ENCODE measurements around the gene PEX14. TPM values are rescaled to one million over a fixed set of nuclear protein-coding genes. Genes with fewer than 3 reads are reported as not detected.

Gene PEX14
- total RNA-seq, 1 donor from 2014 or later: 17.4 TPM

DNA sequence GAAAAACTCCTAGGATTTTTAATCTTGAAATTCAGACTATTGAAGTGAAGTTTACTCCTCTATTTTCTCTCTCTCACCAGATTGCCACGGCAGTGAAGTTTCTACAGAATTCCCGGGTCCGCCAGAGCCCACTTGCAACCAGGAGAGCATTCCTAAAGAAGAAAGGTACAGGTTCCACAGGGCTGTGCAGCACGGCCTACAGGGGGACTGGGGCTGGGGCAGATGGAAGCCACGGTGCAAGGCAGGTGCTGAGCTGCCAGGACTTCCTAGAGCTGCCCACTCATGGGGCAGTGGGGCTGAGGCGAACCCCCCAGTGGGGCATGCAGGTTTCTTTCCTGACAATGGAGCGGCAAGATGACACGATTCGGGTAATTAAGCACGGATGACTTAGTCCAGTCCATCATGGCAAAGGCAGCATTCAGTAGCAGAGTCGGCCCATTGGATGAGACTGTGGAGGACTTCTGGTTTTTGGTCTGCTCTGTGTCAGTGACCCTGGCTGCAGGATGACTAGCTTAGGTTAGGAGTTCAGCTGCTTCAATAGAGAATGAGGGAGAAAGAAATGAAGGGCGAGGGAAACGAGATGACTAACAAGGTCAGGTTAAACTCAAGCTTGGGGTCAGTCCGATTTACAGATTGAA, 61.5 kb downstream of the PEX14 start:
- peaks cover 11% of the 10 kb centered on the region for H3K36me3 Mint-ChIP-seq (ENCODE audit: low read depth)
- TF ChIP-seq, protein P1, sequence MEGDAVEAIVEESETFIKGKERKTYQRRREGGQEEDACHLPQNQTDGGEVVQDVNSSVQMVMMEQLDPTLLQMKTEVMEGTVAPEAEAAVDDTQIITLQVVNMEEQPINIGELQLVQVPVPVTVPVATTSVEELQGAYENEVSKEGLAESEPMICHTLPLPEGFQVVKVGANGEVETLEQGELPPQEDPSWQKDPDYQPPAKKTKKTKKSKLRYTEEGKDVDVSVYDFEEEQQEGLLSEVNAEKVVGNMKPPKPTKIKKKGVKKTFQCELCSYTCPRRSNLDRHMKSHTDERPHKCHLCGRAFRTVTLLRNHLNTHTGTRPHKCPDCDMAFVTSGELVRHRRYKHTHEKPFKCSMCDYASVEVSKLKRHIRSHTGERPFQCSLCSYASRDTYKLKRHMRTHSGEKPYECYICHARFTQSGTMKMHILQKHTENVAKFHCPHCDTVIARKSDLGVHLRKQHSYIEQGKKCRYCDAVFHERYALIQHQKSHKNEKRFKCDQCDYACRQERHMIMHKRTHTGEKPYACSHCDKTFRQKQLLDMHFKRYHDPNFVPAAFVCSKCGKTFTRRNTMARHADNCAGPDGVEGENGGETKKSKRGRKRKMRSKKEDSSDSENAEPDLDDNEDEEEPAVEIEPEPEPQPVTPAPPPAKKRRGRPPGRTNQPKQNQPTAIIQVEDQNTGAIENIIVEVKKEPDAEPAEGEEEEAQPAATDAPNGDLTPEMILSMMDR (IDR thresholded peaks at IDR 0.05): no peak
- H3K4me3 Mint-ChIP-seq (ENCODE audit: unreplicated experiment): no peak overlapping the region
- no peak overlapping the region for H3K27ac Mint-ChIP-seq (ENCODE audit: unreplicated experiment)
- no peaks in the 10 kb centered on the region for H3K27me3 Mint-ChIP-seq (ENCODE audit: low read depth)
- DNase-seq (ENCODE audit: low spot score): no peak
- peaks cover 24% of the 10 kb centered on the region for H3K4me1 Mint-ChIP-seq (ENCODE audit: low read depth)
- H3K9me3 Mint-ChIP-seq (ENCODE audit: low read depth): no peaks in the 10 kb centered on the region

DNA sequence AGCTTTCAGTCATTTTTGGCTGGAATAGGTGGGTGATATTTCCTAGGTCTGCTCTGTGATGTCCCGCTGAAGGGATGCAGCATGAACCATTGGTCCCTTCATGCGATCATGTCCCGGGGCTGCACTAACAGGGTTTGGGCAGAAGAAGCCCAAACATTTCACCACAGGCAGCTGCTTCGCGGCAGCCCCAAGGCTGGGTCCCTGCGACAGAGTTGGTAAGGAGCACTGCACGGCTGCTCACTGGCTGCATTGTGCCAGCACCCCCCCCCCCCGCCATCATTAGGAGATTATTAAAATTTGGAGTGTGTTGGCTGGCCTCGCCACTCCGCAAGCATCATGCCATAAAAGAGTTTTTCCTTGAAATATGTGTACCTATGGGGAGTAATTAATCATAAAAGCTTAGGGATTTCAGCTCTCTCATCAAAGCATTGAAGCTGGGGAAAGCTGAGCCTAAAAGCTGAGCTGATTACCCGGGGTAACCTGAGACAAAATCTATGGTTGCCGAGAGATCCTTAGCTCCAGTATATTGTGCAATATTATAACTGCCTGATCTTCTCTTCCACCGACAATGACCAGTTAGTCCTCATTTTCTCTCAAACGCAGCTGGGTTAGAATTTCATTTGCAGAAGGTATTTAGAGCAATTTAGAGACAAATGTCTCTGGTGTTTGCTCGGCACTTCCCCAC, 62.5 kb downstream of the PEX14 start:
- H3K27ac Mint-ChIP-seq (ENCODE audit: unreplicated experiment): no peak overlapping the region
- peaks cover 14% of the 10 kb centered on the region for H3K4me1 Mint-ChIP-seq (ENCODE audit: low read depth)
- no peaks in the 10 kb centered on the region for H3K27me3 Mint-ChIP-seq (ENCODE audit: low read depth)
- H3K9me3 Mint-ChIP-seq (ENCODE audit: low read depth): no peaks in the 10 kb centered on the region
- TF ChIP-seq, protein P1 (IDR thresholded peaks at IDR 0.05): no peak
- no peak for DNase-seq (ENCODE audit: low spot score)
- peaks cover 15% of the 10 kb centered on the region for H3K36me3 Mint-ChIP-seq (ENCODE audit: low read depth)
- no peak overlapping the region for H3K4me3 Mint-ChIP-seq (ENCODE audit: unreplicated experiment)

DNA sequence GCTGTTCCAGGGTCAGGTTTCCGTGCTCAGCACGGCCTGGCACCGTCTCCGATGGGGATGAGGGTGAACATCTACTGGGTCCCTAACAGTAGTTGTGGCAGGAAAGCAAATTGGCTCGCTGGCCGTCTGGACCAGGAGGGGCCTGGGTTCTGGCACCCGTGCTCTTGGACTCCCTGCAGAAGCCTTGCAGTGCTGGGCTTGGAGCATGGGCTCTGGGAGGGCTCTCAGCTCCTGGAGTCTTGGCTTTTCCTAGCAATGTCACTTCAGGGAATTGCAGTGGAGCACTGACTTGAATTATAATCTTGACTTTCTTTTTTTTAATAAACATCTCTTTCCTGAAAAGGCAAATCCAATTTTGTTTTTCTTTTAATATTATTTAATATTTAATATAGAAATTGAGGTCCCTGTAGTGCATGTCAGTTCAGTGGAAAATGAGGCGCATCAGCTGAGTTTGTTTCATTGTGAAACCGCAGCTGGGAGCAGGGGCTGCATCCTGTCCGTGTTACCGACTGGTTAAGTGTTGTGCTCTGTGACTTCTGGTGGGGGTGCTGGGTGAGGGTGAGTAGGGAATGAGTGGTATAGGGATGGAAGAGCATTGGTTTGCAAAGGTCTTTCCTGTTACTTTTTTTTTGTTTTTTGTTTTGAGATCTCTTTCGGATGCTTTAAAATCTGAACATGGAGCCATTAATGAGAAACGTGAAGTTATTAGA, 64.1 kb downstream of the PEX14 start:
- no peak for DNase-seq (ENCODE audit: low spot score)
- peaks cover 16% of the 10 kb centered on the region for H3K36me3 Mint-ChIP-seq (ENCODE audit: low read depth)
- no peak overlapping the region for H3K4me3 Mint-ChIP-seq (ENCODE audit: unreplicated experiment)
- H3K27ac Mint-ChIP-seq (ENCODE audit: unreplicated experiment): peak overlapping the region; percentile 1
- no peaks in the 10 kb centered on the region for H3K27me3 Mint-ChIP-seq (ENCODE audit: low read depth)
- TF ChIP-seq, protein P1 (IDR thresholded peaks at IDR 0.05): no peak
- H3K4me1 Mint-ChIP-seq (ENCODE audit: low read depth): peaks cover 13% of the 10 kb centered on the region
- no peaks in the 10 kb centered on the region for H3K9me3 Mint-ChIP-seq (ENCODE audit: low read depth)

DNA sequence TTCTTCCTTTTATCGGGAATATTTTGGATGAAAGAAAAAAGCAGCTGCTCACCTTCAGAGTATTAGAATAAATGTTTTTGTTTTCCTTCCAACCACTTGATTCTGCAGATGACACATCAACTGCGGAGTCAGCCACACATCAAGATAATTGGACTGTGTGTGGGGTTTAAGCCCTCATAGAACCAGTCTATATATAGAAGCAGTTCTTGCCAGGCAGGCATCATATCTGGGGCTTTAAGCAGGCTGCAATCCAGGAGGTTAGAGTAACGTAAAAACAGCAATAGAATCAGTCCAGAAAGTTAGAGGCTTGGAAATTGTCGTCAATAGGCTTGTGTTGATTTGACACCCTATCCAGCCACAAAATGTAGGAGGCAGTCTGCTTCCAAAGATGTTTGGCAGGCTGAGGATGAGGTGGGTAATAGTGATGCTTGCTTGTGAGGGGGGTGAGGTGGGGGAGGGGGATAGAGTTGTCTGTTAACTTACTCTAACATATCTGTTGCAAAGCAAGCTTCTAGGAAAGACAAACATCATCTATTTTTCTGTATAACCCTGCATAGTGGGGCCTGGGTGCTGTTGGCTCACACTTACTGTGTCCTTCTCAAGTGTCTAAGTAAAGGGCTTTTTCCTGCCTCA, 64.8 kb downstream of the PEX14 start:
- H3K27ac Mint-ChIP-seq (ENCODE audit: unreplicated experiment): peak overlapping the region; percentile 8
- TF ChIP-seq, protein P1 (IDR thresholded peaks at IDR 0.05): no peak
- peaks cover 16% of the 10 kb centered on the region for H3K36me3 Mint-ChIP-seq (ENCODE audit: low read depth)
- H3K4me3 Mint-ChIP-seq (ENCODE audit: unreplicated experiment): no peak overlapping the region
- H3K9me3 Mint-ChIP-seq (ENCODE audit: low read depth): no peaks in the 10 kb centered on the region
- peaks cover 13% of the 10 kb centered on the region for H3K4me1 Mint-ChIP-seq (ENCODE audit: low read depth)
- no peaks in the 10 kb centered on the region for H3K27me3 Mint-ChIP-seq (ENCODE audit: low read depth)
- DNase-seq (ENCODE audit: low spot score): no peak

Data from chondrocyte (in vitro differentiated cells).